HG03095 (cell line): ENCODE results near the gene CBARP.
A peak's percentile ranks its signal among the peaks of the same experiment; 100 is the strongest.

Experiments
- ATAC-seq: cut with Tn5 transposase; IDR thresholded peaks from one replicate; pipeline ENCODE4 v1.9.1; 2021; ENCODE audit warnings: moderate library complexity; ENCODE audit not compliant: unreplicated experiment

CBARP gene

DNA sequence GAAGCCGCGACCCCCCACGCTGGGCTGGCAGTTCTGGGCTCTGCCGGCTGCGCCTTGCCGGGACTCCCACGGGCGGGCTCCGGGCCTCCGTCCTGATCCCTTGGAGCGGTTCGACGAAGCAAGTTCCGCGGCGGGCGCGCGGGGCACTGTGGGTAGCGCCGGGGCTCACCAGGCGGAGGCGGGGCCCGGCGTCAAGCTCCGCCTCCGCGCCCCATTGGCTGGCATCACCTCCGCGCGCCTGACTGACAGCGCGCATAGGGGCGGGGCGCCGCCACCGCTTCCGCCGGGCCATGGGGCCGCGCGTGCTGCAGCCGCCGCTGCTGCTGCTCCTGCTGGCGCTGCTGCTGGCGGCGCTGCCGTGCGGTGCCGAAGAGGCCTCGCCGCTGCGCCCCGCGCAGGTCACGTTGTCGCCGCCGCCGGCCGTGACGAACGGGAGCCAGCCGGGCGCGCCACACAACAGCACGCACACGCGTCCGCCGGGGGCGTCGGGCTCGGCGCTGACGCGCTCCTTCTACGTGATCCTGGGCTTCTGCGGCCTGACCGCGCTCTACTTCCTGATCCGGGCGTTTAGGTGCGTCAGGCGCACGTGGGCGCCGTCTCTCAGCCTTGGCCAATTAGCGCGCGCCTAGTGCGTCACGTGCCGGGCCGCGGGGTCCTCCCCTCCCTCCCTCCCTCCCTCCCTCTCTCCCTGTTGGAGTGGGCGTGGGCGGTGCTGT lies 37.6 kb upstream of the CBARP start, which contains the start of gene FAM174C:
TSS of gene FAM174C (plus strand) at position 271 of the 716 bp plus-strand sequence. CDS start at position 291, 20 bp downstream.
- peak; percentile 58 for ATAC-seq

- no peak for ATAC-seq
Measured at GRCh38 chr19:1274852-1275259, 37.1 kb upstream of the CBARP start.

DNA sequence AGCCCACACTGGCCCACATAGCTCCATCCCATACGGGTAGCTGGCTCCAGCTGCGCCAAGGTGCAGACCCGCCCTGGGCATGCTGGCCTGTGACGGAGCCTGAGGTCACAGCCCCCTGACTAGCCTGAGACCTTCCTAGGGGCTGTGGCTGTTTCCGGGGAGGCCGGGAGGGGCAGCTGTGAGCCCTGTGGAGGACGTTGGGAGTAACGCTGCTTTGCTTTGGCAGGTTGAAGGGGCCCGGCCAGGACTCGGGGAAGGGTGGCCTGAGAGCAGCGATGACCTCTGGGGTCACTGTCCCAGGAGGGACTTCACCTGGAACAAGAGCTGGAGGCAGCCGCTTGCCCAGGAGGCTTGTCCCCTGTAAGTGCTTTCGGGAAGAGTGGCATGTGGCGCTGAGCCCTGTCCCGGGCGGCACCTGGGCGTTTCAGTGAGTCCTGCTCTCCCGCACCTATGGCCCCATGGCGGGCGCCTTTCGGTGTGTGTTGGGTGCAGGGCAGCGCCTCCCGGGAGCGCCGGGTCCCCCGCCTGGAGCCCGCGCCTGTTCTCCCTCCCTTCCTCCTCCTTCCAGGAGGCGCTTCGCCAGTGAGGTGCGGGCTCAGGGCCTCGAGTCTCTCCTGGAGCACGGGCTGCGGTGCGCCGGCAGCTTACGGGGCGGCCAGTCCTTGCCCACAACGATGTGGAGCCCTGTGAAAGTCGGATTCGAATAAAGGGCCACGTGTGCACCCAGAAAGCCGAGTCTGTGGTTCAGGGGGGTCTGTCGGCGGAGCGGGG lies 36.5 kb upstream of the CBARP start:
- no peak for ATAC-seq

DNA sequence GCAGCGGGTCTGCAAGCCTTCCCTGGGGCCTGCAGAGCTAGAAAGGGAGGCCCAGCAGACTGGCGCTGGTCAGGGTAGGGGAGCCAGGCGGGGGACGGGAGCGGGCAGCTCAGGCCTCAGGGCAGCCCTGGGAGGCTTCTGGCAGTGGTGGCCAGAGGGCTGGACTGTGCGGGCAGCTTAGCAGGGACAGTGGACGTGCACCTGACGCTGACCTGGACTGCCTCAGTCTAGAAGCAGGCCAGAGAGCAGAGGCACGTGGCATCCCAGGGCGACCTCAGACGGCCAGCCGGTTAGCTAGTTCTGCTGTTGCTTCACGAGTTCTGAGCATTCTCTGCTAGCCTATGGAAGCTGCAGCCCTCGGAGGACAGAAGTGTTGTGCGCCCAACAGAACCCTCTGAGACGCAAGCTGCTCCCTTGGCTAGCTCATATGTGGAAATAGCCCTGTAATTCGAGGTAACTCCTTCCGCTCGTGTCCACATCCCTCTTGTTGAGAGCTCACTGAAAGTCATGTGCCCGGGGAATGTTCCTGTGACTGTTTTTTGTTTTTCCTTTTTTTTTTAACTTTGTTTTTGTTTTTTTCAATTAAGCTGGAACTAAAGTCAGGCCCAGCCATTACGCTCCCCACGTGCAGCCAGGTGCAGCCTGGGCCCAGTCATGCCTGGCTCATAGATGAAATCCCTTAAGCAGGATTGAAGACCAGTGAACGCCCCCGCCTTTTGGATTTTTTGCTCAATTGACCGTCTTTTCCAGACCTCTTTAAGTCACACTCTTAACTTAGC lies 35.6 kb upstream of the CBARP start:
- ATAC-seq: no peak

GRCh38 chr19:1272423-1273262 lies 34.8 kb upstream of the CBARP start:
- no peak for ATAC-seq

GRCh38 chr19:1271528-1272422 lies 34.0 kb upstream of the CBARP start:
- ATAC-seq: no peak

- ATAC-seq: no peak
Measured at GRCh38 chr19:1270854-1271527, 33.2 kb upstream of the CBARP start.

DNA sequence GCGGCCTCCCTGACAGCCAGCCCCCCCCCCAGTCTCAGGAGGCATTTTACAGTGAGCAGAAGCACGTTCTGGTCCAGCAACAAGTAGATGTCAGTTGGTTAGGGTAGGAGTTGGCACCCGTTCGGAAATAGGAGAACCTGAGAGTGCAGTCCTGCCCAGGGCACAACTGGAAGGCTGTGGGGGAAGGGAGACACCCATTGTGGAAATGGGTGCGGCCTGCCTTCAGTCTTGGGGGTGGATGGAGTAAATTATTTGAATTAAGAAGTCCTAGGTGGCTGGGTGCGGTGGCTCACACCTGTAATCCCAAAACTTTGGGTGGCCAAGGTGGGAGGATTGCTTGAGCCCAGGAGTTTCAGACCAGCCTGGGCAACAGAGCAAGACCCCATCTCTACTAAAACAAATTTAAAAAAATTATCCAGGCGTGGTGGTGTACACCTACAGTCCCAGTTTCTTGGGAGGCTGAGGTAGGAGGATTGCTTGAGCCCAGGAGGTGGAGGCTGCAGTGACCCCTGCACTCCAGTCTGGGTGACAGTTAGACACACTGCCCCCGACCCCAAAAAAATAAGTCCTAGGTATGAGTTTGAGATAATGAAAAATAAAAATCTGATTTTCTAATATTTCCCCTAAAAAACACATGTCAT lies 32.5 kb upstream of the CBARP start:
- ATAC-seq: no peak

DNA sequence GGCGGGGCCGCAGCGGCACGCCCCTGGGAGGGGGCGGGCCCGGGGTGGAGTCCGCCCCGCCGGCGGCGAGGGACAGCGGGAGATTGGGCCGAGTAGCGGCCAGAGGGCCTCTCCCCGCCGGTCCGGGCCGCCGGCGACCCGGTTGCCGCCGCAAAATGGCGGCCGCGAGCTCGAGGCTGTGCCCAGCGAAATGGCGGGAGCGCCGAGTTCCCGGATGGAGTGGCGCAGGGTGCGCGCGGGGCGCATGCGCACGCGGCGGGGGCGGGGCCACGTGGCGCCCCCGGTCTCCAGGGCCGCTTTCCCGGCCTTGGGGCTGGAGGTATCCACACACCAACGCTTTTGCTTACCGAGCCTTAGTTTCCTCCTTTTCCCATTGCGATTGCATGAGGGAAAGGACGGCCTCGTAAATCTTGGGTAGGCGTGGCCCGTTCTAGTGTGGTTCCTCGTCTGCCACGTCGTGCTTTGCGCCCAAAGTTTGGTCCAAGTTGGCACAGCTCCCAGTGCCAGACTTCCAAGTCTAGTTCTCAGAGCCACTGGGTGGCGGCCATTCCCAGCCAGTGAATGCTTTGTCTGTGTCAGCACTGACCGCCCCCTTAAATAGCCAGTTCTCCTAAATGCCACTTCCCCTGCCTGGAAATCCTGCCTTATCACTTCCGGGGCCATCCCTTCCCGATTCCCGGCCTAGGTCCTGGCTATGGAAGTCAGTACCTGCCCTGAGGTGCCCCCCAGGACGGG lies 31.8 kb upstream of the CBARP start:
- ATAC-seq: peak; percentile 9

- ATAC-seq: peak; percentile 40
Measured at GRCh38 chr19:1269065-1269477, 31.3 kb upstream of the CBARP start, which contains the start of gene CIRBP. TSS of gene CIRBP (plus strand) at chr19:1269332. CDS start at chr19:1270934, 1,602 bp downstream.

DNA sequence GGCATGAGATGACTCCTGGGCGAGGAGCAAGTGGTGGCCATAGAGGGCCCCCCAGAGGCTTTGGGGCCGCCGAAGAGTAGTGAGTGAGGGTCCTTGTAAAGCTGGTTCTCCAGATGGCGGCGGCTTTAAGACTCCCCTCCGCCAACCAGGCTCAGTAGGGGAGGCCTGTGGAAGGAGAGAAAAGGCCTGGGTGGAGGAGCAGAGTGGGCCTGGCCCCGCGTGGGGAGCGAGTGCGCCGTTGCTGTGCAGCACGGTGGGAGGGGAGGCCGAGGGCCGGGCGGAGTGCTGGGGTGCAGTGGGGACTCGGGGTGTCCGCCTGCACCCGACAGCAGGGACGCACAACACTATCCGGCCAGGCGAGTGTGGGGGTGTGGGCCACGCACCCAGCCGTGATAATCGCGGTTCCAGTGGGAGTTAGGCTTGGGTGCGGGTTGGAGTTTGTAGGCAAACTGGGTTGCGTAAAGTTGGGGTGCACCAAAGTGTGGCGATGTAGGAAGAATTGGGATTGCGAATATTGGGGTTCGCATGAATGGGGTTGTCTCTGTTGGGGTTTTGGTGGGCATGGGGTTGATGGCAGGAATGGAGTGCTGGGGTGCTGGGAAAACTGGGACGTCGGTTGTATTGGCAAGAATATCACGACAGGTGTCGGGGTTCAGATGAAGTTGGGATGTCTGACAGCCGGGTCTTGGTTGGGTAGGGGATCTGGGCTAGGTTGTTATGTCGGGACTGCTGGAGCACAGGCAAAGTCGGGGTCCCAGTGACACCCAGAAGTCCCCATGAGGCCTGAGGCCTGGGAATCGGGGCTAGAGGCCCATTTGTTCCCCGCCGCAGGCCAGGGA lies 30.6 kb upstream of the CBARP start:
- ATAC-seq: no peak

- no peak for ATAC-seq
Measured at GRCh38 chr19:1267477-1268225, 29.8 kb upstream of the CBARP start.

- ATAC-seq: peak; percentile 4
Measured at GRCh38 chr19:1266916-1267476, 29.2 kb upstream of the CBARP start.

- ATAC-seq: peak; percentile 25
Measured at GRCh38 chr19:1266129-1266915, 28.5 kb upstream of the CBARP start.

GRCh38 chr19:1265615-1266128 lies 27.9 kb upstream of the CBARP start:
- no peak for ATAC-seq
